Testis (tissue), 3 donors: ENCODE data around the gene INSC. TPM values are rescaled to one million over a fixed set of nuclear protein-coding genes. Genes with fewer than 3 reads are reported as not detected.
A peak's percentile ranks its signal among the peaks of the same experiment; 100 is the strongest.

Source experiments
- DNase-seq: peaks from one replicate; pipeline ENCODE4 v3.0.0-alpha.2; 2019
- H3K27ac ChIP-seq, 2 donors: fragments of 200-600 bp; sonication (generic); one replicate each; pipeline ENCODE4 v1.5.1; 2019
- H3K27me3 ChIP-seq: fragments of 200-600 bp; sonication (generic); one replicate; pipeline ENCODE4 v1.5.1; 2019
- H3K36me3 ChIP-seq: fragments of 200-600 bp; sonication (generic); one replicate; pipeline ENCODE4 v1.5.1; 2017; ENCODE audit warnings: low read depth; ENCODE audit errors: missing control alignments
- H3K4me1 ChIP-seq: fragments of 200-600 bp; sonication (generic); one replicate; pipeline ENCODE4 v1.5.1; 2019
- H3K4me3 ChIP-seq, 2 donors: fragments of 200-600 bp; sonication (generic); one replicate each; pipeline ENCODE4 v1.5.1; 2017 to 2019
- H3K9me3 ChIP-seq: fragments of 200-600 bp; sonication (generic); one replicate; pipeline ENCODE4 v1.5.1; 2017
- CTCF ChIP-seq, 3 experiments: fragments of 450-650 bp in 2 of 3; fragments of 200-600 bp in 1 of 3; sonication (generic) in 1 of 3; IDR thresholded peaks; one replicate each; pipeline ENCODE4 v1.5.1; 2016 to 2019; ENCODE audit warnings: antibody characterized with exemption in 3 of 3, mild to moderate bottlenecking in 2 of 3, moderate library complexity in 1 of 3
- POLR2A ChIP-seq: fragments of 450-650 bp; IDR thresholded peaks from one replicate; pipeline ENCODE4 v1.6.1; 2017; ENCODE audit warnings: antibody characterized with exemption, mild to moderate bottlenecking, moderate library complexity
- WGBS, 2 donors: methylation state at CpG; one replicate each; pipeline ENCODE4 v1.1.5; 2018; 5-methylcytosine and 5-hydroxymethylcytosine counted together
- intact Hi-C: fragments of 100-400 bp; cut with DNase I; formaldehyde crosslinking; loops from one replicate; pipeline ENCODE4 v1.15.1; 2023; ENCODE audit warnings: low total_unique reads
- polyA plus RNA-seq: library from polyadenylated mRNA; stranded (reverse); fragments of 350-450 nt; fragmentation: Illumina TruSeq; extraction: RNeasy Lipid Tissue Mini Kit (QIAGEN cat#74804); gene quantifications from one replicate; pipeline ENCODE4 v1.2.3, GENCODE V29; 2014; ENCODE audit warnings: low read depth, low replicate concordance; ENCODE audit not compliant: insufficient read depth
- total RNA-seq, 2 donors: library from RNA; depleted of rRNA; stranded (reverse); fragments of >200 nt; gene quantifications; one replicate each; pipeline ENCODE4 v1.2.3, GENCODE V29; 2016

The INSC gene
- total and polyA plus RNA-seq, 3 donors from 2014 or later, result 2.2 to 2.5 (median 2.2) TPM

DNA sequence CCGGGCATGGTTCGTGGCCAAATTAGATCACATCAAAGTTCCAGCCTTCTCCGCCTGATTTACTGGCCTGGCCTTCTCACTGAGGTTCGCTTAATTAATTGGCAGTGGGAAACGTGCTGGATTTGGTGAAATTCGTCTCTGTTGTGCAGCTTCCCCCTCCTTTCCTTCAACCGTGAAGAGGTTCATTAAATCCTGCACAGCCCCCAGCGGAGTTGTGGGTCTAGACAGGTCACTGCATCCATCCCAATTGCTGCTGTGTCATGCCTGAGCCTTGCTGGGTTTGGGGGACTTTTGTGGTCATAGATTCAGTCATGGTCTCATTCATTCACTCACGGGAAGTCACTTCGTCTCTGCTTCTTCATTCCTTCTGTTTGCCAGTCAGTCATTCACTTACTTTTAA lies 90.0 kb downstream of the INSC start:
- H3K27ac ChIP-seq, result no peak overlapping the region
- H3K9me3 ChIP-seq, result no peaks in the 10 kb centered on the region
- 53 to 81% methylated on average over 7 to 10 of the region's 10 CpGs for WGBS, 2 donors
- H3K27me3 ChIP-seq, result no peaks in the 10 kb centered on the region
- H3K4me1 ChIP-seq, result no peaks in the 10 kb centered on the region
- H3K4me3 ChIP-seq, result no peak overlapping the region
- intact Hi-C loops, result no loop called here
- no peaks in the 10 kb centered on the region for H3K36me3 ChIP-seq
- TF ChIP-seq POLR2A (no peak), CTCF (IDR thresholded peaks at IDR 0.05) (no peak)
- DNase-seq, result no peak

DNA sequence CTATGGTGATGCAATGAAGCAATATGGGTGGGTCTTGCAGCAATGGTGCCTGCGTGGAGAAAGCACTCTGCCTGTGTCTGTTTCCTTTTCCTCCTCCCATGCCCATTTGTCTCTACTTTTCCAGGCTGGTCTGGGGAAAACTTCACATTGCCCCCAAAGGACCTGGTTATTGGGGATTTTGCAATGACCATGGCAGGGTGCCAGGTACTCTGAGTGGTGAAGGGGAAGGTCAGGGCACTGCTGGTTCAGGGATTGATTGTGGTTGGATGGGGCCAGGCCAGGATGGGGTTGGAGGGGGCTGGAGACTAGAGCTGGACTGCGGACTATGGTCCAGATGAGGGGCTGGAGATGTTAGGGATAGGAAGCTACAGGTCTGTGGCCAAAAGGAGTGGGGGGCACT lies 92.1 kb downstream of the INSC start:
- no peak overlapping the region for H3K27ac ChIP-seq
- no peak for DNase-seq
- intact Hi-C loops, result no loop called here
- H3K27me3 ChIP-seq, result no peaks in the 10 kb centered on the region
- no peak overlapping the region for H3K4me3 ChIP-seq
- TF ChIP-seq CTCF (IDR thresholded peaks at IDR 0.05) (no peak), POLR2A (no peak)
- H3K9me3 ChIP-seq, result no peaks in the 10 kb centered on the region
- no peaks in the 10 kb centered on the region for H3K36me3 ChIP-seq
- 73 to 94% methylated on average over 2 of the region's 2 CpGs for WGBS, 2 donors
- H3K4me1 ChIP-seq, result no peaks in the 10 kb centered on the region

DNA sequence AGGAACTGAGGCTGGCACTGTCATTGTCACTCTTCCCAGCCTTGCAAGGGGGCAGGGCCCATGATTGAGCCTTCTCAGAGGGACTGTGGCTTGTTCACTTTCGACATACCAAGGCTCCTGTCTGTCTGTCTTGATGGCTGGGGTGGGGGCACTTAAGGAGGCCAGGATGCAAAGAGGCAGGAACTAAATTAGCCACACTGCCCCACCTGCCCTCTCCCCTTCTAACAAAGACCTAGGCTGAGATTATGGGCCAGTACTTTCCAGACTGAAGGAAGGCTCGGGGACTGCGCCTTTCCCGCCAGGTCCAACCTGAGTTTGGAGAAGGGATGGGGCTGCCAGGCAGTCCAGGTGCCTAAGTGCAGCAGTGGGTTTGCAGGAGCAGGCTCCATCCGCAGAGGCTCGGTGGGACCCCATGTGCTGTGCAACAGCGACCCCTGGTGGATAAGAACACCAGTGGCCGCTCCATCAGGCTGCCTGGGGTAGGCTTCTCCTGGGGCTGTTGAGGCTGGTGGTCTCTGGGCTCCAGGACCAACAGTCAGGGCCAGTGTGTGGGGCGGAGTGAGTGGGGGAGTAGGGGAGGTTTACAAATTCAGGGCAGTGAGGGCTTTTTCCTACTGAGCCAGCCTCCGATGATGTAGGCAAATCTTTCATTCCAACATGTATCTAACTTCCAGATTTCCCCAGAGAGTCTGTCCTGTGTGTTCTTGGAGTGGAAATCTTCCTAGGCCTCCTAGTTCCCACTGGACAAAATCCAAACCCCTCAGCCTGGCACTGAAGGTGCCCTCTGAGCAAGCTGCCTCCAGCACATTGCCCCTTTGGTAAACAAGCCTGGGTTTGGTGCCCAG lies 93.9 kb downstream of the INSC start:
- H3K27me3 ChIP-seq, result no peaks in the 10 kb centered on the region
- H3K4me1 ChIP-seq, result no peaks in the 10 kb centered on the region
- peak; percentile 85 for DNase-seq
- WGBS, 2 donors, result 28 to 36% methylated on average over 7 to 10 of the region's 10 CpGs
- no peaks in the 10 kb centered on the region for H3K36me3 ChIP-seq
- H3K9me3 ChIP-seq, result no peaks in the 10 kb centered on the region
- H3K4me3 ChIP-seq, result no peak overlapping the region
- TF ChIP-seq POLR2A (no peak), CTCF (IDR thresholded peaks at IDR 0.05) (peak; percentile 69 to 86 (median 84))
- intact Hi-C loops, result no loop called here
- H3K27ac ChIP-seq, result no peak overlapping the region

GRCh38 chr11:15212876-15213275 lies 98.2 kb downstream of the INSC start:
- no peaks in the 10 kb centered on the region for H3K36me3 ChIP-seq
- TF ChIP-seq POLR2A, result no peak
- TF ChIP-seq CTCF (IDR thresholded peaks at IDR 0.05), result no peak
- no peak overlapping the region for H3K27ac ChIP-seq
- intact Hi-C loops, result no loop called here
- no peaks in the 10 kb centered on the region for H3K9me3 ChIP-seq
- H3K4me1 ChIP-seq, result no peaks in the 10 kb centered on the region
- 92 to 93% methylated on average over 4 of the region's 4 CpGs for WGBS, 2 donors
- DNase-seq, result no peak
- H3K27me3 ChIP-seq, result no peaks in the 10 kb centered on the region
- H3K4me3 ChIP-seq, result no peak overlapping the region
